Effector memory CD8-positive, alpha-beta T cell (primary cell): ENCODE results near the gene PLD1.

Experiments
- ATAC-seq: fragments of 150-1000 bp; cut with Tn5 transposase; replicated peaks from 2 replicates; pipeline ENCODE4 v1.10.0; 2021; ENCODE audit warnings: mild to moderate bottlenecking, moderate library complexity
- DNase-seq, 3 experiments: peaks; one replicate each; pipeline ENCODE4 v3.0.0; 2021
- H3K27ac Mint-ChIP-seq, 2 donors: one replicate each; pipeline ENCODE4 v1.8.0; 2022; ENCODE audit warnings: mild to moderate bottlenecking in 2 of 2, mixed read lengths in 2 of 2, moderate library complexity in 2 of 2
- H3K27me3 Mint-ChIP-seq, 2 donors: one replicate each; pipeline ENCODE4 v1.8.0; 2022; ENCODE audit warnings: mixed read lengths in 2 of 2
- H3K36me3 Mint-ChIP-seq: one replicate; pipeline ENCODE4 v1.8.0; 2022; ENCODE audit warnings: mild to moderate bottlenecking, moderate library complexity, mixed read lengths; ENCODE audit not compliant: insufficient read depth
- H3K4me1 Mint-ChIP-seq, 2 donors: one replicate each; pipeline ENCODE4 v1.8.0; 2022; ENCODE audit warnings: low read depth in 2 of 2, mixed read lengths in 2 of 2
- H3K4me3 Mint-ChIP-seq, 2 donors: one replicate each; pipeline ENCODE4 v1.8.0; 2022; ENCODE audit warnings: mild to moderate bottlenecking in 2 of 2, mixed read lengths in 2 of 2, moderate library complexity in 2 of 2
- H3K9me3 Mint-ChIP-seq, 2 donors: one replicate each; pipeline ENCODE4 v1.8.0; 2022; ENCODE audit warnings: mixed read lengths in 2 of 2

The PLD1 gene

DNA sequence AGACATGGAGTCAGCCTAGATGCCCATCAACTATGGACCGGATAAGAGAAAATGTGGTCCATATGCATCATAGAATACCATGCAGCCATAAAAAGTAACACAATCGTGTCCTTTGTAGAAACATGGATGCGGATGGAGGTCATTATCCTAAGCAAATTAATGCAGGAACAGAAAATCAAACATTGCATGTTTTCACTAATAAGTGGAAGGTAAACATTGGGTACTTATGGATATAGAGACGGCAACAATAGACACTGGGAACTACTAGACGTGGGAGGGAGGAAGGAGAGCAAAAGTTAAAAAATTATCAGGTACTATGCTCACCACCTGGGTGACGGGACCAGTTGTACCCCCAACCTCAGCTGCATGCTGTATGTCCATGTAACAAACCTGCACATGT is 2.5 kb downstream of the PLD1 start:
- ATAC-seq (no peak), DNase-seq (no peak)
- Mint-ChIP-seq H3K36me3 (peaks cover 9% of the 10 kb centered on the region), H3K9me3 (no peaks in the 10 kb centered on the region), H3K27me3 (peaks cover 0 to 12% of the 10 kb centered on the region in 2 donors), H3K4me1 (peaks cover 15% of the 10 kb centered on the region in 2 donors), H3K4me3 (no peak overlapping the region), H3K27ac (no peak overlapping the region)

DNA sequence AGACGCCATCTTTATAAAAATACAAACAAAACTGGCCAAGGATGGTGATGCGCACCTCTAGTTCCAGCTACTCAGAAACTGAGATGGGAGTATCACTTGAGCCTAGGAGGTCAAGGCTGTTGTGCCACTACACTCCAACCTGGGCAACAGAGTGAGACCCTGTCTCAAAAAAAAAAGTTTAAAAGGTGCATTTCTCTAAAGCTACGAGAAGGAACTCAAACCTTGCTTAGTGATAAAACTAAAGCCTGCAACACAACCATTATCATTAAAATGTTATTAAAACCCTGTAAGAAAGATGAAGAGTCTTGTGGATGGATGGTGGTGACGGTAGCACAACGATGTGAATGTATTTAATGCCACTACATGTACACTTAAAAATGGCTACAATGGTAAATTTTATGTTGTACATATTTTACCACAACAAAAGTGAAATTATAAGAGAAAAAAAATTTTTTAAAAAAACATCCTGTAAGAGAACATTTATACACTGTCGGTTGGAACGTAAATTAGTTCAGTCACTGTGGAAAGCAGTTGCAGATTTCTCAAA is 3.1 kb downstream of the PLD1 start:
- DNase-seq (no peak), ATAC-seq (no peak)
- no peaks in the 10 kb centered on the region for H3K9me3 Mint-ChIP-seq
- H3K27ac Mint-ChIP-seq: no peak overlapping the region
- H3K36me3 Mint-ChIP-seq: peaks cover 9% of the 10 kb centered on the region
- H3K4me1 Mint-ChIP-seq: peaks cover 15 to 16% of the 10 kb centered on the region in 2 donors
- peaks cover 0 to 12% of the 10 kb centered on the region in 2 donors for H3K27me3 Mint-ChIP-seq
- H3K4me3 Mint-ChIP-seq: no peak overlapping the region

- H3K27ac Mint-ChIP-seq: no peak overlapping the region
- DNase-seq (no peak), ATAC-seq (no peak)
- peaks cover 9% of the 10 kb centered on the region for H3K36me3 Mint-ChIP-seq
- H3K9me3 Mint-ChIP-seq: no peaks in the 10 kb centered on the region
- H3K4me3 Mint-ChIP-seq: no peak overlapping the region
- H3K4me1 Mint-ChIP-seq: peaks cover 15 to 16% of the 10 kb centered on the region in 2 donors
- peaks cover 0 to 9% of the 10 kb centered on the region in 2 donors for H3K27me3 Mint-ChIP-seq
These were observed 3.8 kb downstream of the PLD1 start for GRCh38 chr3:171806200-171807128.

- Mint-ChIP-seq H3K4me3 (no peak overlapping the region), H3K9me3 (no peaks in the 10 kb centered on the region), H3K27me3 (peaks cover 0 to under 1% of the 10 kb centered on the region in 2 donors), H3K27ac (no peak overlapping the region), H3K36me3 (peaks cover 9% of the 10 kb centered on the region), H3K4me1 (peaks cover 13 to 15% of the 10 kb centered on the region in 2 donors)
- DNase-seq: no peak
- ATAC-seq: no peak
These were observed 4.6 kb downstream of the PLD1 start for GRCh38 chr3:171805687-171806086.

- Mint-ChIP-seq H3K4me1 (peaks cover 7 to 11% of the 10 kb centered on the region in 2 donors), H3K27me3 (no peaks in the 10 kb centered on the region), H3K9me3 (no peaks in the 10 kb centered on the region), H3K27ac (no peak overlapping the region), H3K4me3 (no peak overlapping the region), H3K36me3 (peaks cover 6% of the 10 kb centered on the region)
- no peak for ATAC-seq
- no peak for DNase-seq
These were observed 5.5 kb downstream of the PLD1 start for GRCh38 chr3:171804618-171805389.

DNA sequence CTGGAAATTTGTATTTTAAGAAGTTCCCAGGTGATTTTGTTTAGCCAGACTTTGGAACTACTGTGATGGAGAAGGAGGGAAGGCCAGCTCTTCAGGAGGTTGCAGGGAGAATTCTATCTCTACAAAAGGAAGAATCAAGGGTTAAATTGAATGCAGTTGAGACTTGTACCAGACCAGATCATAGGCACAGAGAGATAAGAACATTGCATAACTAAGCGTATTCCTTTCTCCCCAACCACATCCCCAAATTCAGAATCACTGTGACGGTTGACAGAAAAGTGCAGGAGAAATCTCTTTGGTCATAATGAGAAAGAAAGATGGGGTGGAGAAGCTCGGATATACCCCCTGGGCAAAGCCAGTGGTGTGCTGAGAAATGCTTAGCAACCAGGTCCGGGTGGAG is 7.2 kb downstream of the PLD1 start:
- H3K27me3 Mint-ChIP-seq: no peaks in the 10 kb centered on the region

DNA sequence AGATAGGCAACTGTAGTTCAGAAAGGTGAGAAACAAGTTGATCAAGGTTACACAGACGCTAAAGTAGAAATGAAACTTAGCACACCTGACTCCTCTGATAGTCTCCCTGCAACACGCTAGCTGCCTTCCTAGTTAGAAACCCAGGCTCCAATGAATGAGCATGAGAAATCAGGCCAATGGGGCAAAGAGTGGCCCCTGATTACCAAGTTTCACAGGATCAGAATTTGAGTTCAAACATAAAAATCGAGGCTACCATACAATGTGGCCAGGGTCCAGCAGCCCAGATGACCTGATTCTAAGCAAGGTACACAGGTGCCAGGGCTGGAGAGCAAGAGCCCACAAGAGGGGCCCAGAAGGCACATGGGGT is 7.7 kb downstream of the PLD1 start:
- Mint-ChIP-seq H3K36me3 (no peaks in the 10 kb centered on the region), H3K4me1 (peaks cover 0 to 2% of the 10 kb centered on the region in 2 donors), H3K27me3 (no peaks in the 10 kb centered on the region), H3K4me3 (no peak overlapping the region), H3K27ac (no peak overlapping the region), H3K9me3 (no peaks in the 10 kb centered on the region)
- ATAC-seq: no peak
- no peak for DNase-seq

More for the DNA sequence above, 7.2 kb downstream of the PLD1 start:
- Mint-ChIP-seq H3K36me3 (no peaks in the 10 kb centered on the region), H3K4me1 (peaks cover 0 to 5% of the 10 kb centered on the region in 2 donors), H3K9me3 (no peaks in the 10 kb centered on the region), H3K27ac (no peak overlapping the region), H3K4me3 (no peak overlapping the region)
- ATAC-seq: no peak
- no peak for DNase-seq

- Mint-ChIP-seq H3K27ac (no peak overlapping the region), H3K9me3 (no peaks in the 10 kb centered on the region), H3K36me3 (no peaks in the 10 kb centered on the region), H3K4me1 (peaks cover 0 to 1% of the 10 kb centered on the region in 2 donors), H3K27me3 (no peaks in the 10 kb centered on the region), H3K4me3 (no peak overlapping the region)
- DNase-seq (no peak), ATAC-seq (no peak)
These were observed 8.3 kb downstream of the PLD1 start for GRCh38 chr3:171801738-171802589.

GRCh38 chr3:171799501-171799900 is 10.8 kb downstream of the PLD1 start:
- DNase-seq (no peak), ATAC-seq (no peak)
- Mint-ChIP-seq H3K9me3 (no peaks in the 10 kb centered on the region), H3K27me3 (no peaks in the 10 kb centered on the region), H3K36me3 (no peaks in the 10 kb centered on the region), H3K27ac (no peak overlapping the region), H3K4me3 (no peak overlapping the region), H3K4me1 (peaks cover 0 to 1% of the 10 kb centered on the region in 2 donors)

DNA sequence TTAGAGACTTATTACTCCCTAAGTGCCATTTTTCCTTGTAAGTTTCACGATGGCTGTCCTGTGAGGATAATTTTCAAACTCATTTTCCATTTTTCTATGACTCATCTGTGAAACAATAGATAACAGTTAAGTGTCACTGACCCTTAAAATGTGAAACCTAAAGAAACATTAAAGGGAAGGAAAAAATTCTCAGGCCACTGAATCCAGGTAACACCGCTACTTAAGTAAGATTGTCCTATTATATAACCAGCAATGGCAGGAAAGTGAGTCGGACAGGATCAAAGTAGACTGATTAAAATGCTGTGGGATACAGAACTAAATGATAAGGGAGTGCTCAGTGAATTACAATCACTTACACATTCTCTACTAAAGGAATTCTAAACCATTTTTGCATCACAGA is 12.4 kb downstream of the PLD1 start:
- H3K9me3 Mint-ChIP-seq: no peaks in the 10 kb centered on the region
- DNase-seq (no peak), ATAC-seq (no peak)
- H3K4me1 Mint-ChIP-seq: peaks cover 0 to 1% of the 10 kb centered on the region in 2 donors
- H3K27ac Mint-ChIP-seq: no peak overlapping the region
- no peaks in the 10 kb centered on the region for H3K36me3 Mint-ChIP-seq
- no peaks in the 10 kb centered on the region for H3K27me3 Mint-ChIP-seq
- H3K4me3 Mint-ChIP-seq: no peak overlapping the region

DNA sequence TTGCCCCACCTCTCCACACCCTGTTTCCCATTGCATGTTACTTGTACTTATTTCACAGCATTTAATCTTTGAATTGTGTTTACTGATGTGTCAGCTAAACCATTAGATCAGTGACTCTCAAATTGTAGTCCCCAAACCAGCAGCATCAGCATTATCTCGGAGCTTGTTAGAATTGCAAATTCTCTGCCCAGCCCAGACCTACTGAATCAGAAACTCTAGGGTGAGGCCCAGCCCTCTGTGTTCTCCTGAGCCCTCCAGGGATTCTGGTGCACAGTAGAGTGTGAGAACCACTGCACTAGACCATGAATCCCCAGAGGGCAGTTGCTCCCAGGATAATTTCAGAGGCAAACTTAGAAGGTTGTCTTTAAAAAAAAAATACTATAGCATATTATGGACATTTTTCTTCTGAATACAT is 13.0 kb downstream of the PLD1 start:
- no peaks in the 10 kb centered on the region for H3K9me3 Mint-ChIP-seq
- no peaks in the 10 kb centered on the region for H3K27me3 Mint-ChIP-seq
- H3K4me3 Mint-ChIP-seq: no peak overlapping the region
- H3K36me3 Mint-ChIP-seq: no peaks in the 10 kb centered on the region
- ATAC-seq (no peak), DNase-seq (no peak)
- H3K4me1 Mint-ChIP-seq: no peaks in the 10 kb centered on the region
- no peak overlapping the region for H3K27ac Mint-ChIP-seq

DNA sequence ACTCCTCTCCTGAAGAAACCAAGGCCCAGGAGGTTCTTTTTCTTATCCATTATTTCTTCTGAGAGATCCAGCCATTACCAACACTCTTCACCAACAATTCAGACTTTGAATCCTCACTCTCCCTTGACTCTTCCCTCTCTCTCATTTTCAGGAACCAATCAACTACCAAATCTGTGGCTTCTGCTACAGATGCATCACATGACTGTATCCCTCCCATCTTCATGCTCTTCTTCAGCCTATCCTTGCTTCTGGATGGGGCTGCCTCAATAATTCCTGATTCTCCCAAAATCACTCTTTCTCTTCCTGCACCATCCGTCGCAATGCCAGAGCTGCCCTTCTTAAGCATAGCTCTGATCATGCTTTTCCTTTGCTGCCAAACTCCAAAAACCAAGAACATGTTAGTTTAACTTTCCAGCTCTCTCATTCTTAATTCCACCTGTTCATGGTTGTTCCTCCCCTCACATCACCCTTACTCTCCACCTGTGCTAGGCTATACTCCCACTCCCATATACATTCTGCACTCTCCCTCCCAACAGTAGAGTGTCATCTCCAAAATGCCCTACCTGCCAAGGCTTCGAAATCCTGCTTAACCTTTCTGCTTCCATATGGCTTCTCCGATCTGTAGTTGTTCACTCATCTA is 13.5 kb downstream of the PLD1 start:
- DNase-seq: no peak
- Mint-ChIP-seq H3K27ac (no peak overlapping the region), H3K36me3 (no peaks in the 10 kb centered on the region), H3K27me3 (no peaks in the 10 kb centered on the region), H3K4me3 (no peak overlapping the region), H3K9me3 (no peaks in the 10 kb centered on the region), H3K4me1 (no peaks in the 10 kb centered on the region)
- ATAC-seq: no peak
